ENCODE measurements around the gene JMJD7.

JMJD7 gene

GRCh38 chr15:41868321-41868720, 40.4 kb downstream of the JMJD7 start:
- DNase-seq, result no peak

- no peak for DNase-seq
These were observed 42.1 kb downstream of the JMJD7 start for GRCh38 chr15:41869770-41870688.

GRCh38 chr15:41870689-41871081, 42.8 kb downstream of the JMJD7 start:
- DNase-seq, result no peak

GRCh38 chr15:41871175-41871905, 43.4 kb downstream of the JMJD7 start:
- DNase-seq, result no peak

GRCh38 chr15:41872166-41872747, 44.4 kb downstream of the JMJD7 start:
- DNase-seq, result no peak

- DNase-seq, result no peak
These were observed 45.8 kb downstream of the JMJD7 start for GRCh38 chr15:41873711-41874110.

GRCh38 chr15:41874736-41875135, 46.8 kb downstream of the JMJD7 start:
- DNase-seq, result no peak

GRCh38 chr15:41876007-41876406, 48.1 kb downstream of the JMJD7 start:
- no peak for DNase-seq

- no peak for DNase-seq
These were observed 48.8 kb downstream of the JMJD7 start for GRCh38 chr15:41876689-41877088.

GRCh38 chr15:41877631-41878354, 49.9 kb downstream of the JMJD7 start:
- DNase-seq, result no peak

- DNase-seq, result no peak
These were observed 50.4 kb downstream of the JMJD7 start for GRCh38 chr15:41878355-41878699.

GRCh38 chr15:41879321-41879845, 51.5 kb downstream of the JMJD7 start:
- no peak for DNase-seq

- no peak for DNase-seq
These were observed 52.4 kb downstream of the JMJD7 start for GRCh38 chr15:41880156-41880877.

- no peak for DNase-seq
These were observed 53.2 kb downstream of the JMJD7 start for GRCh38 chr15:41881086-41881485.

- no peak for DNase-seq
These were observed 53.6 kb downstream of the JMJD7 start for GRCh38 chr15:41881550-41881919.

- DNase-seq, result no peak
These were observed 54.2 kb downstream of the JMJD7 start for GRCh38 chr15:41881920-41882688.

- no peak for DNase-seq
These were observed 55.0 kb downstream of the JMJD7 start for GRCh38 chr15:41882689-41883483.

GRCh38 chr15:41883484-41883825, 55.6 kb downstream of the JMJD7 start:
- DNase-seq, result no peak

GRCh38 chr15:41884458-41884857, 56.6 kb downstream of the JMJD7 start:
- no peak for DNase-seq

- no peak for DNase-seq
These were observed 57.4 kb downstream of the JMJD7 start for GRCh38 chr15:41885321-41885720.

GRCh38 chr15:41885841-41886240, 57.9 kb downstream of the JMJD7 start:
- DNase-seq, result no peak

All from NCI-H1048 (cell line).